HepG2 (cell line): ENCODE measurements around the gene AWAT1.

Experiments
- ATF1 ChIP-seq: IDR thresholded peaks from 2 replicates; pipeline ENCODE4 v1.6.1; 2016; ENCODE audit warnings: mild to moderate bottlenecking, control low read depth
- PHF21A ChIP-seq: sonication (generic); formaldehyde crosslinking; IDR thresholded peaks from 2 replicates; pipeline ENCODE4 v1.5.0; 2020; ENCODE audit warnings: mild to moderate bottlenecking, missing genetic modification reagents
- PTBP1 ChIP-seq: fragments of 200-400 bp; formaldehyde crosslinking; IDR thresholded peaks from 2 replicates; pipeline ENCODE4 v1.6.1; 2018; ENCODE audit warnings: low read length, low read depth; ENCODE audit not compliant: poor library complexity, severe bottlenecking
- ZBTB14 ChIP-seq: sonication (generic); formaldehyde crosslinking; IDR thresholded peaks from 2 replicates; pipeline ENCODE4 v1.4.0; 2020; ENCODE audit warnings: missing genetic modification reagents

- TF ChIP-seq PTBP1 (no peak), PHF21A (no peak), ZBTB14 (CRISPR knock-in tag) (no peak), ATF1 (no peak)
These were observed 7.8 kb upstream of the AWAT1 start for GRCh38 chrX:70226687-70227086.
